ENCODE data around the gene FGFR1OP2. TPM values are rescaled to one million over a fixed set of nuclear protein-coding genes. Genes with fewer than 3 reads are reported as not detected.
"Not testable (repeated sequence)": the region's sequence is repeated elsewhere in the genome, so short reads cannot be mapped to it uniquely, and the experiment has no call there.

Gene FGFR1OP2
- polyA plus RNA-seq, 5 donors, result 58.8 to 105 (median 87.2) TPM

DNA sequence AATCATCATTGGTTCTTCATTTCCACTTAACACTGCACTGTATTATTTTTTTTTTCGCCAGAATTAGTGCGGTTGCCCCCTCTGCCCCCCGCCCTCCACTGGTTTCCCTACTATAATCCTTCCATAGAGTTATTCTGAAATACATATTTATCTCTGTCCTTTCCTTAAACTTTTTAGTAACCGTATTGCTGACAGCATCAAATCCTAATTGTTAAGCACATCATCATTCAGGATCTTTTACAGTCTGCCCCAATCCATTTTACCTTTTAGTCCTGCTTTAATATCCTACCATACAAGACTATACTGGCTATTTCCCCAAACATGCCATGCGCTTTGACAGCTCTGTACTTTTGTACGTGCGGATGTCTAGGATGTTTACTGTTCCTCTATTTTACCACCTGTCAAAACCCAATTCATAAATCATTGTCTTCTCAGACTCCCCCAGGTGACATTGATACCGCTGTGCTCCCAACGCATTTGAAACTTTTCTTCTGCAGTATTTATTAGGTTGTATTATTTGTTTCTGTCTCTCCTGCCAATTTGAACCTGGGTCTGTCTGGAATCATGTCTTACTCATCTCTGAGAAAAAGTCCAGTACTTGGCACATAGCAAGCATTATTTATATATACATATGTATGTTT, 1.0 kb downstream of the FGFR1OP2 start:
- no peak for DNase-seq

DNA sequence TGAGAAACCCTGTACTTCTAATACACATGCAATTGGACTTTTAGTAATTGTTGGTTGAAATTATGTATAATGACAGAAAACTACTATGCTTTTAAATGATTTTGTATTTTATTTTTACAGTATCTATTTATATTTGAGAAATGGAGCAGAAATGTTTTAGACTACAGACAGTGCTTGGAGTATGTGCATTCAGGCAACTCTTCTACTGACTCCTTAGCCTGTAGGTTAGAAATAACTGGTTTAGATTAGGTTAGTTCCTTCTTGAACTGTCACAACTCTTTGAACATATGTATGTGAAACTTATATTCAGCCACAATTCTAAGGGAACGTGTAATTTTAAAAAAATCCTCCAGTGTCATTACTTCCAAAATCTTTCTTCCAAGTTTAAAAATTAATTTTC, 1.7 kb downstream of the FGFR1OP2 start:
- no peak for DNase-seq

DNA sequence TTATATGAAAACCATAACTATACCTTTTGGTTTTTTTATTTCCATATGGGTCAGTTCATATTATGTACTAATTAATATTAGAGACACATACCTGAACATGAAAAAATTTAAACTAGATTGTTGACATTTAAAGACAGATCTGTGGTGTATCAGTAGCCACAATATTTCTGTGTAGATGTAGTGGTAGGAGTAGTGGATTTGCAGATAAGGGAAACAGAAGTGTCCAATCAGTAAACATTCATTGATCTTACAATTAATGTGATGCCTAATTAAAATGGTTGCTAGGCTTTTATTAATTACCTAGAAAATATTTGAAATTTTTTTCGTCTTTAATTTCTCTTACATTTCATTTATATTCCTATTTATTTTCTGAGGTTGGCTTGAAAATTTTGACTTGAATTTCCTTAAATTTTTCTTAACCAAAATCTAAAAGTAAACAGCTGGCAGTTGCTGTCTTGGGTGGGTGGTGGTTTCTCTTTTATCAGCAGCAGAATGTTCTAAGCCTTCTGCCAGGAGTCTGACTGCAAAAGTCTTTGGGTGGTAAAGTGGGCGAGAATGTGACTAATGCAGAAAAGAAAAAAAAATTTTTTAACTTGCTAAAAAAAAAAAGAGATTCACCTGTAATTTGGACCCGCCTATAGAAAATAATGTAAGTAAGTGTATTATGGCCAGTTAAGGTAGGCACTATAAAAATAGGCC, 2.4 kb downstream of the FGFR1OP2 start:
- no peak for DNase-seq

DNA sequence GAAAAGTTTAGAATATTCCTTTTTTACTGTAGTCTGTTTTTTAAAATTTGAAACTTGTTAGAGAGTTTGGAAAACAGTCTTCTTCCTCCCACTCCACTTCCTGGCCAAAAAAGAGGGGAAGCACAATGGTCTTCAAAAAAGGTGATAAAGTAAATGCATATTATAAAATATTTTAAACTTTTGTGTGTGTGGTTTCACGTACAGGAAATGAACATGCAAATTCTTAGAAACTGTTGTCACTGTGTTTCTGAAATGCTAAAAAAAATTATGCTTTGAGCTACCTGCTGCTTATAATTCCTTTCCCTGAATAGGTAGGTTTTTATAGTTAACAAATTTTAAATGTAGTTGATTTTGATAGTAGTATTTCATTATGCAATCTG, 2.9 kb downstream of the FGFR1OP2 start:
- DNase-seq, result no peak

DNA sequence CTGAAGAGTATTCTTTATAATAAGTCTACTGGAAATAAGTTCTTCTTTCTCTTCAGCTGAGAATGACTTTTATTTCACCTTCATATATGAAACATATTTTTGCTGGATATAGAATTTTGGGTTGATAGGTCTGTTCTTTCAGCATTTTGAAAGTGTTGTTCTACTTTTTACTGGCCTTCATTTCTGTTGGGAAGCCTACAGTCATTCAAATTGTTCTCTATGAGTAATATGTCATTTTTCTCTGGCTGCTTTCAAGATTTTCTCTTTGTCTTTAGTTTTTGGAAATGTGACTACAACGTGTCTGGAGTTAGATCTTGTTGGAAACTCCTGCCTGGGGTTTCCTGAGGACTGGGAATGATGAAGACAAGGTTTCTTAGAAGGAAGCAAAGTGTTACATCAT, 10.0 kb downstream of the FGFR1OP2 start:
- DNase-seq, result no peak

DNA sequence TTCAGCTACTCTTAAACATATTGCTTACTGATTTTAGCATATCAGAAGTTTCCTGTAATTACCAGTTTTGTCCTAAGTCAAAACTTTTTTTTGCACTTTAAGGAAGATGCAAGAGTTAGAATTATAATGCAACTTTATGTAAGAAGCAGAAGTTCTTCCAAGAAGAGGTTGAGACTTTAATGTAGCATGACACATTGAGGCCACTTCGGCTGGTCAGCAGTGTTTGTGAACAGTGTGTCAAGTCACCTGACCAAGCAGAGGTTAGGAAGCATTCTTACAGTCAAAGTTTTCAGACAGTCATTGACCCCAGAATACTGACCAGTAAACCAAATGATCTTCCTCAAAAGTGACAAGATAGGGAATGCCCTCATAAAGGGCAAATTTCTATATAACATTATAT, 15.2 kb downstream of the FGFR1OP2 start:
- DNase-seq, result no peak

DNA sequence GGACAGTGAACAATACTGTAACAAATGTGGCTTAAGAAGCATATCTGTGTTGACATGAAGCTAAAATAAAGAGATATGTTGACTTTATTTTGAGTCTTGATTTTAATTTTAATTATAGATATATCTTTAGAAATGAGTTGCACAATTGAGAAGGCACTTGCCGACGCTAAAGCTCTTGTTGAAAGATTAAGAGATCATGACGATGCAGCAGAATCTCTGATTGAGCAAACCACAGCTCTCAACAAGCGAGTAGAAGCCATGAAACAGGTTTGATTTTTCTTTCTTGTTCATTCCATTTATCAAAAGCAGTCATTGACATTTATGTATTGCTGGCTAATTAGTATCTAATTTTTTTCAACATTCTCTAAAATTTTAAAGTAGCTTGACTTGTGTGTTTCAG, 15.8 kb downstream of the FGFR1OP2 start:
- no peak for DNase-seq

DNA sequence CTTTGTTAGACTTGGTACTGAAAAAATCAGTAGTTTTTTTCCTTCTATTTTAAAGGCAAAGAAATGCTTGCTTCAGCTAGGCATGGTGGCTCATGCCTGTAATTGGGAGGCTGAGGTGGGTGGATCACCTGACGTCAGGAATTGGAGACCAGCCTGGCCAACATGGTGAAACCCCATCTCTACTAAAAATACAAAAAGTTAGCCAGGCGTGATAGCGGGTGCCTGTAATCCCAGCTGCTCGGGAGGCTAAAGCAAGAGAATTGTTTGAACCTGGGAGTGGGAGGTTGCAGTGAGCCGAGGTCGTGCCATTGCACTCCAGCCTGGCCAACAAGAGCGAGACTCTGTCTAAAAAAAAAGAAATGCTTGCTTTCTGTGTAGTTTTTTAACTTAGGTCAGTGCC, 23.1 kb downstream of the FGFR1OP2 start:
- DNase-seq, result not testable (repeated sequence)

DNA sequence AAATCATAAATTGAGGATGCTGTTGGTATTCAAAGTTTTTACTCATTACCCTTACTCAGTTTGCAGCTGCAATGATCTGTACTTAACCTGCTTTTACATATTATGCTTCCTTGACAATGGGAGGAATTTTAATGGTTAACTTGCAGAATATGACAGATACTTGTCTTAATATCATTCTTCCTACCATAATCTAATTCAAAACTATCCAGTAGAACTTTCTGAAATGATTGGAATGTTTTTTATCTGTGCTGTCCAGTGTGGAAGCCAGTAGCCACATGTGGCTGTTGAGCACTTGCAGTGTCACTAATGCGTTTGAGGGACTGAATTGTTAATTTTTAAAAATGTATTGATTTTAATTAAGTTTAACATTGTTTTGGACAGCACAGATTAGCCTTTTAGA, 23.5 kb downstream of the FGFR1OP2 start:
- DNase-seq, result no peak

DNA sequence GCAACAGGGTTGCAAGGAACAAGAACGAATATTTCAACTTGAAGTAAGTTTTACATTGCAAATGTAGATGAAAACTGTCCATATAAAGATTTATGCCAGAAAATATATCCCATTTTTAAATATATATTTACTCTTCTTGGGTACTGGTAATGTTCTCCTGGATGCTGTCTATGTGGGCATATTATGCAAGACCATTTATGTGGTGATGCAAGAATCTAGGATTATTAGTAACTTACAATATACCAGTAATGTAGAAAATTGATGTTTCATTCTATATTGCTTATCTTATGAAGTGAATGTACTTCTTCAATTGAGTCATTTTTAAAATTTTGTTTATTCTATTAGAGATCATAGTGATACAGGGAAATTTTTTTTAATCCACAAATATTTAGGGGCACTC, 25.1 kb downstream of the FGFR1OP2 start:
- DNase-seq, result no peak

DNA sequence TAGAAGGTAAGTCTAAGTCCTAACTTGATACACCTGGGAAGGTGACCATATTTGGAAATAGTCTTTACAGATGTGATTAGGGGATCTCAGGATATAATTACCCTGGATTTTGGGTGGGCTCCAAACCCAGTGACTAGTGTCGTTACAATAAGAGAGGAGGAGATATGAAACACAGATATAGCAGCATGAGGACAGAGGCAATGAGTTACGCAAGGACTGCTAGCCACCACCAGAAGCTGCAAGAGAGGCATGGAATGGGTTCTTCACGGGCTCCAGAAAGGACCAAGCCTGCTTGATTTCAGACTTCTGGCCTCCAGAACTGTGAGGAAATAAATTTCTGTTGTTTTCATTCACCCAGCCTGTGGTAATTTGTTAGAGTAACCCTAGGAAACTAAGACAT, 28.6 kb downstream of the FGFR1OP2 start:
- no peak for DNase-seq

DNA sequence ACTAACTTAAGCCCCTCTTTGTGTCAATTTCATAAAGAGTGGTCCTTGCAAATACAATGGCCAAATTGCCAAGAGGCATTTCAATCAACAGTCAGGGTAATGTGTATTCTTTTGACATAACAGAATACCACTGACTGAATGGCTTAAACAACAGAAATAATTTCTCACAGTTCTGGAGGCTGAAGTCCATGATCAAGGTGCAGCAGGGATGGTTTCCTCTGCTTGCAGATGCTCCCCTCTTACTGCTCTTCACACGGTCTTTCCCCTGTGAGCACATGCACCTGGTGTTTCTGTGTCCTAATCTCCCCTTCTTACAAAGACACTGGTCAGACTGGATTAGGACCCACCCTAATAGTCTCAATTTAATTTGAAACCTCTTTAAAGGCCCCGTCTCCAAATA, 31.9 kb downstream of the FGFR1OP2 start:
- no peak for DNase-seq

DNA sequence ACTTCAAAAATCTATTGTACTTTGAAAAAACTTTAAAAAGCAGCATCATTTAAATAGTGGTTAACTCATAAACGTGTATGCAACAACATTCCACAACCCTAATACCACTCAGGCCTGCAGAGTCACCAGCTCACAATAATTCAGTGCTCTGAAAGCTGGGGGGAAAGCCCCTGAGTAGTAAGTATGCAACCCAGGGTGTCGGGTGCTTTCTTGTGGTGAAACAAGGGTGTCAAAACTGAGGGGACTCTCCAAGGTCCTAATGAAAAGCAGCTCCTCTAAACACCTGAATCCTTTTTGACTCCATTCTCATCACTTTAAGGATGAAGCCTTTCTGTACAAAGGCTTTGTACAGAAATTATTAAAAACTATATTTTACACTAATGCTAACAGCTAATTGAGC, 33.7 kb downstream of the FGFR1OP2 start:
- DNase-seq, result no peak

DNA sequence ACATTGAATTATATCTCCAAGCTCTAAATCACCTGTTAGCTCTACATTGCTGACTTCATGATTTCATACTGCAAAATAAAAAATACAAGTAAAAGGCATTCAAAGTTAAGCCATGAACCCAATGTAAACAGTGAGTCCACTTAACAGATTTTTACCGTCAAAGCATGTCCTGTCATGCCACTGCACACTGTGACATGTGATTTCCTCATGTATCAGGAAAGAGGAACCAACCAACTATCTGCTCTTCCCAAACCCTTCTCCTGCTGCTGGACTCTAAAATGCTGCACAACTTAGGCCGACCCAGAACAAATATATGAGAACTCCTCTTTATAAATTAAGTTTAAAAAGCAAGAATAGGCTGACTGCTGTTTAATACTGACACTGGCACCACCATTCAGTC, 38.4 kb downstream of the FGFR1OP2 start:
- DNase-seq, result no peak

DNA sequence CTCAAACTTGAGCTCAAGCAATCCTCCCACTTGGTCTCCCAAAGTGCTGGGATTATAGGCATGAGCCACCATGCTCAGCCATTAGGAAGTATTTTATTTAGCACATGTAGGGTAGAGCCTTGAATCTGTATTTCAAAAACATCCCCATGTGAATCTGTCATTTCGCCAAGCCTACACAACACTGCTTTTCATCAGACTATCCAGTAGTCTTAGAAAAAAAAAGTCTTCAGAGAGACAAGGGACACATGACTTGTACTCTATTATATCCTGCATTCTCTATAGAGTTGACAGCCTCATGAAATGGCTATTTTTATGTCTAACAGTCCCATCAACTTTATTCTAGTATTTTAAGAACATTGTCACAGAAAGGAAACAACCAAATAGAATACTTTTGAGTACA, 40.5 kb downstream of the FGFR1OP2 start:
- no peak for DNase-seq

DNA sequence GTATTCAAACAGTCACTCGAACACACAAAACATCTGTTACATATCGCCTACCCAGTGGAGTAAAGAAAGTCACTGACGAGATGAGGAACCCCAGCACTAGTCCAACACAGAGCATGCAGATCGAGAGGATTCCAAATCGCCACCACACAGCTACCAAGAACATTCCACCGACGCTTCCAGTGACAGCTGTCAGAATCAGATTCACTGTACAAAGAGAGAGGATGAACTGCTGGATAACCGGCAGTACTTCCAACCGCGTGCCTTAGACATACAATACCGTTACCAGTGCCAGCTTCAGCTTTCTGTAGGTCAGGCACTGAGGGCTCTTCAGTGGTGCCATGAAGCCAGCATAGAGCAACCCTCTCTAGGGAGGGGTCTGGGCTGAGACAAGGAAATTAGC, 41.5 kb downstream of the FGFR1OP2 start:
- DNase-seq, result no peak

DNA sequence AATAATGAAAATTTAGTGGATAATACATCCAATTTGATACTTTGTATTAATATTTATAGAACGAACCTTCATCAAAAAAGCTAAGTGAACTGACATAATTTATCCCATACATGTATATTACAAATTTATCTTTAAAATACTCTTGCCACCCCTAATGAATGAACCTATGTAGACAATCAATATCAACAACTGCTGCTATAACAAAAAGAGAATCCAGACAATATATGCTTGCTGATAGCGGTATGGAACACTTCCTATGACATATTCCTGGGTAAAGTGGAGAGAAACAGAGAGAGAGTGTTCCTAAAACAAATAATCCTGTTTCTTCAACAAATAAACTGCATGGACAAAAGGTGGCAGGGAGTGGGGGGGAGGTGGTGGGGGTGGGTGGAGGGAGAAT, 44.6 kb downstream of the FGFR1OP2 start:
- no peak for DNase-seq

DNA sequence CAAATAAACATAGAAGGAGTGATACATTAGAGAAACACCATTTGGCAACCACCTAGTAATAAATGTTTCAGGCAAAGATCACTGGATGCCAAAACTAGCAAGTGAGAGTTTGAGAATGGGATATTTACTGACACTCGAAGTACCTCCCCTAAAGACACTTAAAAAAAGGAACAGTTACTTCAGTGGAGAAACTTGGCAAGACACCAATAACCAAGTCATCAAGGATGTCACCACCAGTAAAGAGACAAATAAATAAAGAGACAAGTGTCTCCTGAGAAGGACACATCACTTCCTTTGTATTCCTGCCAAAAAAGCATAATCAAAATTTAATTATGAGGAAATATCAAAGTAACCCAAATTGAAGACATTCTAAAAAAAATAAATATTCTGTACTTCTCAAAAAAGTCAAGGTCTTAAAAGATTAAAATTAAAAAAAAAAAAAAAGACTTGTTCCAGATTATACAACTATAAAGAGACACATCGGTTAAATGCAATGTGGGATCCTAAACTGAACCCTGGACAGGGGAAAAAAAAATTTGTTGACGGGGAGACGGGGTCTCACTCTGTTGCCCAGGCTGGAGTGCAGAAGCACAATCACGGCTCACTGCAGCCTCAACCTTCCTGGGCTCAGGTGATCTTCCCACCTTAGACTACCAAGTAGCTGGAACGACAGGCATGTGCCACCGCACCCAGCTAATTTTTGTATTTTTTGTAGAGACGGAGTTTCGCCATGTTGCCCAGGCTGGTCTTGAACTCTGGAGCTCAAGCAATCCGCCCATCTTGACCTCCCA, 49.6 kb downstream of the FGFR1OP2 start:
- peak; percentile 21 to 22 for DNase-seq

DNA sequence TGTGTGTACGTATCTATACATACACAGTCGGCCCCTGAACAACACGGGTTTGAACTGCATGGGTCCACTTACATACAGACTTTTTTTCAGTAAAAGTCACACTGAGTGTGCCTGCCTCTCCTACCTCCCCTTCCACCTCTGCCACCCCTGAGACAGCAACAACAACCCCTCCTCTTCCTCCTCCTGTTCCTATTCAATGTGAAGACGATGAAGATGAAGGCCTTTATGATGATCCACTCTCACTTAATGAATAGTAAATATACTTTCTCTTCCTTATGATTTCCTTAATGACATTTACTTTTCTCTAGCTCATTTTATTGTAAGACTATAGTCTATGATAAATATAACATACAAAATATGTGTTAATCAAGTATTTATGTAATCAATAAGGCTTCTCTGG, 50.4 kb downstream of the FGFR1OP2 start:
- no peak for DNase-seq

DNA sequence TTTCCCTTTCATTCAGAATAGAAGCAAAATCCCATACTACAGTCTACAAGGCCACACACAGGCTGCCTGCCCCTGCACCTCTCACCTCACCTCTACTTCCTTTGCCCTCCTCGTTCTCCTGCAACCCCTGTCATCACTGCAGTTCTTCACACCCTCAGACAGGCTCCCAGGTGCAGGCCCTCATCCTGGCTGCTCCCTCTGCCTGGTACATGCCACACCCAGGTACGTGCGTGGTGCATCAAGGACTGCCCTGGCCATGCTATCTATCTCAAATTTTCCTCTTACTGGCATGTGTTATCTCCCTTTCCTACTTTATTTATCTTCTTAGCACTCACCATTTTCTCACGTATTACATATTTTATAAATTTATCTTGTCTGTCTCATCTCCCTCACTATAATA, 51.6 kb downstream of the FGFR1OP2 start:
- DNase-seq, result no peak

DNA sequence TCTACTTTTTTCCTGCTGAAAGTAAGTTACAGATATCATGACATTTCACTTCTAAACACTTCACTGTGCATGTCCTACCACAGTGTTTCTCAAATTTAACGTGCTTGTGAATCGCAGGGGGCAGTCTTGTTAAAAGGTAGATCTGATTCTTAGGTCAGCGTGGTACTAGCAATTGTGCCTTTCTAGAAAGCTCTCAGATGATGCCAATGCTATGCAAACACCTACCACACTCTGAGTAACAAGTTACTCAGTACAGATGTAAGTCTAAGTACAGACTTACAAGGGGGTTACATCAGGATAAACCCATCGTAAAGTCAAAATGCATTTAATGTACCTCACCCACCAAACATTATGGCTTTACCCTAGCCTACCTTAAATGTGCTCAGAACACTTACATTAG, 53.6 kb downstream of the FGFR1OP2 start:
- DNase-seq, result no peak

DNA sequence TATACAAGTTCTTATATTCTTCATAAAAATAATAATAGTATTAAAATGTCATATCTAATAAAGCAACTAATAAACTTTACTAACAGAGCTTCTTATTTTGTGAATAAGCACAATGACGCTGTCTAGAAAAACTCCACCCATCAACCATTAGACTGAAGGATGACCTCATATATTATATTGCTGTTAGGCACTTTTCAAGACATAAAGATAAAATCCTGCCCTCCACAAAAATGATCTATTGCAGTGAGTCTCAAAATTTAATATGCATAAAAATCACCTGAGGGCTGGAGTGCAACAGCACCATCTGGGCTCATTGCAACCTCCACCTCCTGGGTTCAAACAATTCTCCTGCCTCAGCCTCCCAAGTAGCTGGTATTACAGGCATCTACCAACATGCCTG, 55.8 kb downstream of the FGFR1OP2 start:
- DNase-seq, result no peak

DNA sequence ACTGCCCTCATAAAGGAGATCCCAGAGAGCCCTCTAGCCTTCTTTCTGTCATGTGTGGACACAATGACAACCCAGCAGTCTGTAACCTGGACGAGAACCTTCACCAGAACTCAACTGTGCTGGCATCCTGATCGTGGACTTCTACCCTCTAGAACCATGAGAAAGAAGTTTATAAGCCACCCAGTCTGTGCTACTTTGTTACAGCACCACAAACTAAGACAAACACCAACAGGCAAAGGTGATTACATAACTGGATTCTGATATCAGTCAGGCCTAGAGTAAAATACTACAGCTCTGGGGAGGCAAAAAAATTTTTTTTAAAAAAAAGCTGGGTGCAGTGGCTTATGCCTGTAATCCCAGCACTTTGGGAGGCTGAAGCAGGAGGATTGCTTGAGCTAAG, 57.4 kb downstream of the FGFR1OP2 start:
- no peak for DNase-seq
